Sciatic nerve (tissue), 2 donors: ENCODE measurements around the gene NFKB2. TPM values are rescaled to one million over a fixed set of nuclear protein-coding genes. Genes with fewer than 3 reads are reported as not detected.

Experiments
- ATAC-seq: fragments of 200-7000 bp; cut with Tn5 transposase; one replicate; pipeline ENCODE4 v1.9.1; 2020; ENCODE audit warnings: mild to moderate bottlenecking, moderate library complexity
- DNase-seq: peaks from one replicate; pipeline ENCODE4 v3.0.0-alpha.2; 2020; ENCODE audit warnings: low spot score
- intact Hi-C: fragments of 100-400 bp; cut with DNase I; formaldehyde crosslinking; loops from one replicate; pipeline ENCODE4 v1.14.2; 2022
- total RNA-seq: library from RNA; stranded (reverse); fragmentation: NEBNext Ultra II Directional; extraction: Animal tissue kit (Norgen Biotek cat#: 25700); gene quantifications from one replicate; pipeline ENCODE4 v1.2.1, GENCODE V29; 2021
- donor health status: DM: no; HTN: no; CAD: no.
- donor health status: DM: no; HTN: no; CAD: no.

NFKB2 gene
- total RNA-seq, result 64.1 TPM

GRCh38 chr10:102395400-102396316, at the start of gene NFKB2:
TSS of gene NFKB2 (plus strand) at chr10:102395705. CDS start at chr10:102395960, 255 bp downstream.
- DNase-seq (peak; percentile 95), ATAC-seq (peak; percentile 86)
- intact Hi-C loops, result loop anchor here (10.0 kb wide), 1 partner anchor 79 kb away; no protein-coding TSS in a partner anchor

GRCh38 chr10:102347236-102347828, 48.2 kb upstream of the NFKB2 start:
- DNase-seq (no peak), ATAC-seq (peak; percentile 42)
- intact Hi-C loops, result no loop called here

GRCh38 chr10:102352066-102352715, 43.3 kb upstream of the NFKB2 start:
- intact Hi-C loops, result loop anchor here (5.0 kb wide), 1 partner anchor 120 kb away; no protein-coding TSS in a partner anchor
- DNase-seq, result peak; percentile 78
- ATAC-seq, result peak; percentile 72

GRCh38 chr10:102354451-102354850, 41.1 kb upstream of the NFKB2 start:
- DNase-seq, result no peak
- ATAC-seq, result no peak
- intact Hi-C loops, result loop anchor here (5.0 kb wide), 1 partner anchor 122 kb away; no protein-coding TSS in a partner anchor

- intact Hi-C loops, result no loop called here
- ATAC-seq (no peak), DNase-seq (no peak)
Observed at GRCh38 chr10:102358712-102359382, 36.7 kb upstream of the NFKB2 start.

- intact Hi-C loops, result no loop called here
- DNase-seq (no peak), ATAC-seq (no peak)
Observed at GRCh38 chr10:102367441-102367840, 28.1 kb upstream of the NFKB2 start.

- ATAC-seq, result no peak
- no peak for DNase-seq
- intact Hi-C loops, result no loop called here
Observed at GRCh38 chr10:102368077-102368476, 27.4 kb upstream of the NFKB2 start.

GRCh38 chr10:102371295-102371694, 24.2 kb upstream of the NFKB2 start:
- DNase-seq (no peak), ATAC-seq (no peak)
- intact Hi-C loops, result no loop called here

GRCh38 chr10:102375250-102375649, 20.3 kb upstream of the NFKB2 start:
- intact Hi-C loops, result no loop called here
- DNase-seq, result no peak
- no peak for ATAC-seq

GRCh38 chr10:102375867-102376266, 19.6 kb upstream of the NFKB2 start:
- DNase-seq (no peak), ATAC-seq (no peak)
- intact Hi-C loops, result no loop called here

GRCh38 chr10:102376901-102377300, 18.6 kb upstream of the NFKB2 start:
- DNase-seq, result no peak
- intact Hi-C loops, result no loop called here
- no peak for ATAC-seq

- no peak for DNase-seq
- intact Hi-C loops, result no loop called here
- no peak for ATAC-seq
Observed at GRCh38 chr10:102379383-102379782, 16.1 kb upstream of the NFKB2 start.

- DNase-seq (no peak), ATAC-seq (no peak)
- intact Hi-C loops, result no loop called here
Observed at GRCh38 chr10:102381983-102382382, 13.5 kb upstream of the NFKB2 start.

- intact Hi-C loops, result no loop called here
- ATAC-seq (no peak), DNase-seq (no peak)
Observed at GRCh38 chr10:102382871-102383270, 12.6 kb upstream of the NFKB2 start.

- intact Hi-C loops, result no loop called here
- ATAC-seq (no peak), DNase-seq (no peak)
Observed at GRCh38 chr10:102384053-102384452, 11.5 kb upstream of the NFKB2 start.

- peak; percentile 72 for ATAC-seq
- DNase-seq, result no peak
- intact Hi-C loops, result no loop called here
Observed at GRCh38 chr10:102384606-102385429, 10.7 kb upstream of the NFKB2 start.

GRCh38 chr10:102389894-102390293, 5.6 kb upstream of the NFKB2 start:
- intact Hi-C loops, result loop anchor here (10.0 kb wide), 1 partner anchor 85 kb away; no protein-coding TSS in a partner anchor
- DNase-seq (no peak), ATAC-seq (no peak)

GRCh38 chr10:102392306-102392705, 3.2 kb upstream of the NFKB2 start:
- no peak for ATAC-seq

More at GRCh38 chr10:102392306-102392705, 3.2 kb upstream of the NFKB2 start:
- intact Hi-C loops, result loop anchor here (10.0 kb wide), 1 partner anchor 82 kb away; no protein-coding TSS in a partner anchor
- DNase-seq, result no peak
